Liver (tissue), 9 donors: ENCODE measurements around the gene CAPRIN1. TPM values are rescaled to one million over a fixed set of nuclear protein-coding genes. Genes with fewer than 3 reads are reported as not detected.

Experiments used
- DNase-seq: peaks from one replicate; pipeline ENCODE4 v3.0.0-alpha.2; 2017; ENCODE audit warnings: low spot score
- H3K27ac ChIP-seq, 2 donors: one replicate each; pipeline ENCODE4 v1.7.0; 2013; ENCODE audit warnings: inconsistent platforms in 2 of 2, low read length in 2 of 2, control low read depth in 1 of 2, low read depth in 1 of 2, mild to moderate bottlenecking in 1 of 2
- H3K27me3 ChIP-seq, 4 donors: one replicate each; pipeline versions ENCODE4 v1.6.1 to v1.7.0; 2013; ENCODE audit warnings: low read length in 3 of 4, inconsistent platforms in 1 of 4, mild to moderate bottlenecking in 1 of 4, moderate library complexity in 1 of 4; ENCODE audit not compliant: control insufficient read depth in 4 of 4, insufficient read depth in 4 of 4
- H3K36me3 ChIP-seq, 4 donors: one replicate each; pipeline versions ENCODE4 v1.6.1 to v1.7.0; 2013; ENCODE audit warnings: low read length in 3 of 4, mild to moderate bottlenecking in 3 of 4, low read depth in 1 of 4, moderate library complexity in 1 of 4; ENCODE audit not compliant: control insufficient read depth in 4 of 4, insufficient read depth in 3 of 4
- H3K4me1 ChIP-seq, 4 donors: one replicate each; pipeline versions ENCODE4 v1.6.1 to v1.7.0; 2013; ENCODE audit warnings: low read length in 3 of 4, mild to moderate bottlenecking in 3 of 4, moderate library complexity in 1 of 4; ENCODE audit not compliant: control insufficient read depth in 4 of 4, insufficient read depth in 4 of 4
- H3K4me3 ChIP-seq, 3 donors: one replicate each; pipeline versions ENCODE4 v1.6.1 to v1.7.0; 2013; ENCODE audit warnings: low read length in 3 of 3, control low read depth in 1 of 3, low read depth in 1 of 3, mild to moderate bottlenecking in 1 of 3
- H3K9ac ChIP-seq, 2 donors: one replicate each; pipeline ENCODE4 v1.7.0; 2013; ENCODE audit warnings: low read length in 2 of 2, mild to moderate bottlenecking in 2 of 2, moderate library complexity in 2 of 2, control low read depth in 1 of 2, low read depth in 1 of 2
- H3K9me3 ChIP-seq, 4 donors: one replicate each; pipeline versions ENCODE4 v1.6.1 to v1.7.0; 2013; ENCODE audit warnings: low read length in 3 of 4; ENCODE audit not compliant: control insufficient read depth in 4 of 4
- EGR1 ChIP-seq, 2 donors: IDR thresholded peaks; 2 replicates each; pipeline ENCODE4 v1.6.1; 2016 to 2018; ENCODE audit warnings: antibody characterized with exemption in 2 of 2, low read depth in 2 of 2
- FOXA1 ChIP-seq: IDR thresholded peaks from 2 replicates; pipeline ENCODE4 v1.6.1; 2016; ENCODE audit warnings: antibody characterized with exemption
- FOXA2 ChIP-seq: IDR thresholded peaks from 2 replicates; pipeline ENCODE4 v1.6.1; 2016; ENCODE audit warnings: antibody characterized with exemption
- HNF4A ChIP-seq, 2 donors: conservative IDR thresholded peaks; 2 replicates each; pipeline ENCODE4 v1.6.1; 2016; ENCODE audit warnings: antibody characterized with exemption in 2 of 2, mild to moderate bottlenecking in 2 of 2
- NR2F2 ChIP-seq: IDR thresholded peaks from 2 replicates; pipeline ENCODE4 v1.6.1; 2016; ENCODE audit warnings: antibody characterized with exemption
- REST ChIP-seq: IDR thresholded peaks from 2 replicates; pipeline ENCODE4 v1.6.1; 2016; ENCODE audit warnings: antibody characterized with exemption, mild to moderate bottlenecking
- SP1 ChIP-seq: IDR thresholded peaks from 2 replicates; pipeline ENCODE4 v1.6.1; 2018; ENCODE audit warnings: antibody characterized with exemption, mild to moderate bottlenecking
- TAF1 ChIP-seq: conservative IDR thresholded peaks from 2 replicates; pipeline ENCODE4 v1.6.1; 2016; ENCODE audit warnings: antibody characterized with exemption, mild to moderate bottlenecking
- WGBS: extraction: QIAGEN DNeasy Blood & Tissue Kit; methylation state at CpG from one replicate; pipeline ENCODE4 v1.1.7; 2013; 5-methylcytosine and 5-hydroxymethylcytosine counted together
- polyA plus RNA-seq, 2 donors: library from polyadenylated mRNA; stranded (reverse) in 1 of 2; unstranded in 1 of 2; fragments of 200-250 nt in 1 of 2; fragments of >200 nt in 1 of 2; fragmentation: Nextera tagmentation in 1 of 2; extraction: Ambion mirVana in 1 of 2; gene quantifications; one replicate each; pipeline versions ENCODE4 v1.2.1 to v1.2.3, GENCODE V29; 2013 to 2015
- total RNA-seq, 2 donors: library from RNA; depleted of rRNA; stranded (reverse); fragments of >200 nt; gene quantifications; one replicate each; pipeline ENCODE4 v1.2.3, GENCODE V29; 2014
- TF ChIP-seq, protein P1 (sequence below): fragments of 150-350 bp; IDR thresholded peaks from 2 replicates; pipeline ENCODE4 v1.5.1; 2017; ENCODE audit warnings: improper control_type of control experiment, low read depth, low read length; ENCODE audit not compliant: missing input control
- TF ChIP-seq, protein P2 (sequence below): IDR thresholded peaks from 2 replicates; pipeline ENCODE4 v1.6.1; 2016; ENCODE audit warnings: antibody characterized with exemption
- donor health status: healthy.
- donor health status: healthy.
- donor health status: healthy.
- donor health status: healthy.
- donor health status: healthy.

CAPRIN1 gene
- total and polyA plus RNA-seq, 4 donors: 19.5 to 112 (median 56.5) TPM

GRCh38 chr11:34128824-34129223 is 77.3 kb downstream of the CAPRIN1 start:
- 98% methylated on average over 3 of the region's 3 CpGs for WGBS
- Histone ChIP-seq H3K36me3 (peaks cover 10 to 68% (median 57%) of the 10 kb centered on the region in 4 donors), H3K4me1 (no peaks in the 10 kb centered on the region), H3K9ac (no peak overlapping the region), H3K27me3 (no peaks in the 10 kb centered on the region), H3K4me3 (no peak overlapping the region), H3K9me3 (no peaks in the 10 kb centered on the region), H3K27ac (no peak overlapping the region)
- DNase-seq: no peak
- TF ChIP-seq EGR1 (IDR thresholded peaks at IDR 0.05; ENCODE audit: low read depth in 2 of 2) (no peak), TAF1 (no peak), NR2F2 (no peak), FOXA2 (no peak), HNF4A (conservative IDR thresholded peaks at IDR 0.05) (no peak), REST (no peak)

DNA sequence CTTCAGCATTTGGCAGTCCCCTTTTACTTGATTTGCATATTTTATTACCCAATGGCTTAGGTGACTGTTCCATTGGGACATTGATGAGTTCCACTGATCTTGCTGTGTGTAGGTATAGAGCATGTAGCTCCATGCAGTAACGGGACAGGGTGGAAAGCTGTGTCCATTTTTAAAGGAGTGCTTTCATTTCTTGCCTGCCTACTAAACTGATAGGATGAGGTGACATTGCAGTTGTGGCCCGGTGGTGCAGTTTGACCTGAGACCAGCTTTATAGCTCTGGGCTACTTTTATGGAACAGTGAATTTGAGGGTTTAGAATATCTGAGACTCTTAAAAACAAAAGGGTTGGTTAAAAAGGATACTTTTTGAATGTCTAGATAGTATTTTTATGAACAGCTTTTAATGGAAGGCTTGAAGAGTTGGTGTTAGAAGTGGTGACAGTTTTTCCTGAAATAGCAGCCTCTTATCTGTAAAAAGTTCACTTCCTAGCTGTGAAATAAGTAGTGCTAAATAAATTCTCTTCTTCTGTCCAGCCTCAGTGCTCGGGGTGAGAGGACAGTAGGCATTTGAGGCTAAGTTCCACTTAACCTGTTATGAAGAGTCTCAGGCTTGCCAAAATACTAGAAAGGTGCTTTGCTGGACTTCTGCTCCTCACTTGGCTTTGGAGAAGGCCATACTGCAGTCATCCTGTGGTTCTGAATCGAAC is 80.9 kb downstream of the CAPRIN1 start:
- Histone ChIP-seq H3K27ac (no peak overlapping the region), H3K9me3 (no peaks in the 10 kb centered on the region), H3K9ac (no peak overlapping the region), H3K4me3 (no peak overlapping the region), H3K4me1 (no peaks in the 10 kb centered on the region), H3K36me3 (peaks cover 6 to 78% (median 64%) of the 10 kb centered on the region in 4 donors), H3K27me3 (no peaks in the 10 kb centered on the region)
- DNase-seq: no peak
- 97% methylated on average over 4 of the region's 4 CpGs for WGBS
- TF ChIP-seq REST (no peak), TAF1 (no peak), FOXA1 (no peak), FOXA2 (no peak), SP1 (no peak), NR2F2 (no peak)
- TF ChIP-seq, protein P1, sequence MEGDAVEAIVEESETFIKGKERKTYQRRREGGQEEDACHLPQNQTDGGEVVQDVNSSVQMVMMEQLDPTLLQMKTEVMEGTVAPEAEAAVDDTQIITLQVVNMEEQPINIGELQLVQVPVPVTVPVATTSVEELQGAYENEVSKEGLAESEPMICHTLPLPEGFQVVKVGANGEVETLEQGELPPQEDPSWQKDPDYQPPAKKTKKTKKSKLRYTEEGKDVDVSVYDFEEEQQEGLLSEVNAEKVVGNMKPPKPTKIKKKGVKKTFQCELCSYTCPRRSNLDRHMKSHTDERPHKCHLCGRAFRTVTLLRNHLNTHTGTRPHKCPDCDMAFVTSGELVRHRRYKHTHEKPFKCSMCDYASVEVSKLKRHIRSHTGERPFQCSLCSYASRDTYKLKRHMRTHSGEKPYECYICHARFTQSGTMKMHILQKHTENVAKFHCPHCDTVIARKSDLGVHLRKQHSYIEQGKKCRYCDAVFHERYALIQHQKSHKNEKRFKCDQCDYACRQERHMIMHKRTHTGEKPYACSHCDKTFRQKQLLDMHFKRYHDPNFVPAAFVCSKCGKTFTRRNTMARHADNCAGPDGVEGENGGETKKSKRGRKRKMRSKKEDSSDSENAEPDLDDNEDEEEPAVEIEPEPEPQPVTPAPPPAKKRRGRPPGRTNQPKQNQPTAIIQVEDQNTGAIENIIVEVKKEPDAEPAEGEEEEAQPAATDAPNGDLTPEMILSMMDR: no peak
- TF ChIP-seq, protein P2, sequence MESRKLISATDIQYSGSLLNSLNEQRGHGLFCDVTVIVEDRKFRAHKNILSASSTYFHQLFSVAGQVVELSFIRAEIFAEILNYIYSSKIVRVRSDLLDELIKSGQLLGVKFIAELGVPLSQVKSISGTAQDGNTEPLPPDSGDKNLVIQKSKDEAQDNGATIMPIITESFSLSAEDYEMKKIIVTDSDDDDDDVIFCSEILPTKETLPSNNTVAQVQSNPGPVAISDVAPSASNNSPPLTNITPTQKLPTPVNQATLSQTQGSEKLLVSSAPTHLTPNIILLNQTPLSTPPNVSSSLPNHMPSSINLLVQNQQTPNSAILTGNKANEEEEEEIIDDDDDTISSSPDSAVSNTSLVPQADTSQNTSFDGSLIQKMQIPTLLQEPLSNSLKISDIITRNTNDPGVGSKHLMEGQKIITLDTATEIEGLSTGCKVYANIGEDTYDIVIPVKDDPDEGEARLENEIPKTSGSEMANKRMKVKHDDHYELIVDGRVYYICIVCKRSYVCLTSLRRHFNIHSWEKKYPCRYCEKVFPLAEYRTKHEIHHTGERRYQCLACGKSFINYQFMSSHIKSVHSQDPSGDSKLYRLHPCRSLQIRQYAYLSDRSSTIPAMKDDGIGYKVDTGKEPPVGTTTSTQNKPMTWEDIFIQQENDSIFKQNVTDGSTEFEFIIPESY: no peak
